ENCODE measurements around the gene RNF31.

- TF ChIP-seq, protein P1, sequence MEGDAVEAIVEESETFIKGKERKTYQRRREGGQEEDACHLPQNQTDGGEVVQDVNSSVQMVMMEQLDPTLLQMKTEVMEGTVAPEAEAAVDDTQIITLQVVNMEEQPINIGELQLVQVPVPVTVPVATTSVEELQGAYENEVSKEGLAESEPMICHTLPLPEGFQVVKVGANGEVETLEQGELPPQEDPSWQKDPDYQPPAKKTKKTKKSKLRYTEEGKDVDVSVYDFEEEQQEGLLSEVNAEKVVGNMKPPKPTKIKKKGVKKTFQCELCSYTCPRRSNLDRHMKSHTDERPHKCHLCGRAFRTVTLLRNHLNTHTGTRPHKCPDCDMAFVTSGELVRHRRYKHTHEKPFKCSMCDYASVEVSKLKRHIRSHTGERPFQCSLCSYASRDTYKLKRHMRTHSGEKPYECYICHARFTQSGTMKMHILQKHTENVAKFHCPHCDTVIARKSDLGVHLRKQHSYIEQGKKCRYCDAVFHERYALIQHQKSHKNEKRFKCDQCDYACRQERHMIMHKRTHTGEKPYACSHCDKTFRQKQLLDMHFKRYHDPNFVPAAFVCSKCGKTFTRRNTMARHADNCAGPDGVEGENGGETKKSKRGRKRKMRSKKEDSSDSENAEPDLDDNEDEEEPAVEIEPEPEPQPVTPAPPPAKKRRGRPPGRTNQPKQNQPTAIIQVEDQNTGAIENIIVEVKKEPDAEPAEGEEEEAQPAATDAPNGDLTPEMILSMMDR (IDR thresholded peaks at IDR 0.05): no peak
- TF ChIP-seq FOXM1 (IDR thresholded peaks at IDR 0.05; ENCODE audit: low read depth): no peak
- no peak for TF ChIP-seq MXI1 (IDR thresholded peaks at IDR 0.05; ENCODE audit: low read depth, low read length)
- TF ChIP-seq YY1 (IDR thresholded peaks at IDR 0.05; ENCODE audit: low read depth): no peak
- no peak for TF ChIP-seq JUND (IDR thresholded peaks at IDR 0.05)
- TF ChIP-seq, protein P2, sequence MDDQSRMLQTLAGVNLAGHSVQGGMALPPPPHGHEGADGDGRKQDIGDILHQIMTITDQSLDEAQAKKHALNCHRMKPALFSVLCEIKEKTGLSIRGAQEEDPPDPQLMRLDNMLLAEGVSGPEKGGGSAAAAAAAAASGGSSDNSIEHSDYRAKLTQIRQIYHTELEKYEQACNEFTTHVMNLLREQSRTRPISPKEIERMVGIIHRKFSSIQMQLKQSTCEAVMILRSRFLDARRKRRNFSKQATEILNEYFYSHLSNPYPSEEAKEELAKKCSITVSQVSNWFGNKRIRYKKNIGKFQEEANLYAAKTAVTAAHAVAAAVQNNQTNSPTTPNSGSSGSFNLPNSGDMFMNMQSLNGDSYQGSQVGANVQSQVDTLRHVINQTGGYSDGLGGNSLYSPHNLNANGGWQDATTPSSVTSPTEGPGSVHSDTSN (IDR thresholded peaks at IDR 0.05): no peak
- no peak for TF ChIP-seq MAX (IDR thresholded peaks at IDR 0.05; ENCODE audit: low read depth)
- TF ChIP-seq, protein P3, sequence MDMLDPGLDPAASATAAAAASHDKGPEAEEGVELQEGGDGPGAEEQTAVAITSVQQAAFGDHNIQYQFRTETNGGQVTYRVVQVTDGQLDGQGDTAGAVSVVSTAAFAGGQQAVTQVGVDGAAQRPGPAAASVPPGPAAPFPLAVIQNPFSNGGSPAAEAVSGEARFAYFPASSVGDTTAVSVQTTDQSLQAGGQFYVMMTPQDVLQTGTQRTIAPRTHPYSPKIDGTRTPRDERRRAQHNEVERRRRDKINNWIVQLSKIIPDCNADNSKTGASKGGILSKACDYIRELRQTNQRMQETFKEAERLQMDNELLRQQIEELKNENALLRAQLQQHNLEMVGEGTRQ (IDR thresholded peaks at IDR 0.05; ENCODE audit: borderline replicate concordance, low read depth, low read length): no peak
- TF ChIP-seq POLR2AphosphoS5 (IDR thresholded peaks at IDR 0.05; ENCODE audit: low read depth, low read length): no peak
- TF ChIP-seq EZH2phosphoT487 (IDR thresholded peaks at IDR 0.05; ENCODE audit: borderline replicate concordance, low read depth): no peak
- no peak for TF ChIP-seq RFX5 (IDR thresholded peaks at IDR 0.05; ENCODE audit: low read length)
- no peak for TF ChIP-seq ZBTB33 (IDR thresholded peaks at IDR 0.05; ENCODE audit: borderline replicate concordance, low read depth)
- no peak for TF ChIP-seq EP300 (IDR thresholded peaks at IDR 0.05; ENCODE audit: borderline replicate concordance in 1 of 2, low read depth in 1 of 2, low read length in 1 of 2)
- no peak for TF ChIP-seq RAD21 (IDR thresholded peaks at IDR 0.05; ENCODE audit: low read length)
These were observed 29.3 kb downstream of the RNF31 start for GRCh38 chr14:24176599-24176998.

All from SK-N-SH (cell line).